Neuronal stem cell (in vitro differentiated cells): ENCODE data around the gene SHROOM3.

Source experiments
- DNase-seq: peaks from one replicate; pipeline ENCODE4 v3.0.0-alpha.2; 2013; ENCODE audit warnings: low spot score
- H2AFZ ChIP-seq: one replicate; pipeline ENCODE4 v1.6.1; 2013; ENCODE audit warnings: mild to moderate bottlenecking, low read length, inconsistent platforms
- H2AK5ac ChIP-seq: 2 replicates; pipeline ENCODE4 v1.6.1; 2013; ENCODE audit warnings: low read depth, mild to moderate bottlenecking, inconsistent platforms, low read length, moderate library complexity, mixed read lengths
- H2BK120ac ChIP-seq: 2 replicates; pipeline ENCODE4 v1.6.1; 2013; ENCODE audit warnings: low read depth, mild to moderate bottlenecking, inconsistent platforms, low read length, moderate library complexity, mixed read lengths
- H2BK12ac ChIP-seq: one replicate; pipeline ENCODE4 v1.6.1; 2013; ENCODE audit warnings: low read length, inconsistent platforms
- H2BK15ac ChIP-seq: 2 replicates; pipeline ENCODE4 v1.6.1; 2013; ENCODE audit warnings: mild to moderate bottlenecking, low read length, inconsistent platforms, mixed read lengths
- H2BK5ac ChIP-seq: one replicate; pipeline ENCODE4 v1.6.1; 2013; ENCODE audit warnings: inconsistent platforms, mild to moderate bottlenecking, low read length, moderate library complexity
- H3K14ac ChIP-seq: one replicate; pipeline ENCODE4 v1.6.1; 2013; ENCODE audit warnings: low read length, inconsistent platforms
- H3K18ac ChIP-seq: 2 replicates; pipeline ENCODE4 v1.6.1; 2013; ENCODE audit warnings: low read length, inconsistent platforms
- H3K23ac ChIP-seq: 2 replicates; pipeline ENCODE4 v1.6.1; 2013; ENCODE audit warnings: low read depth, mild to moderate bottlenecking, mixed read lengths, low read length, inconsistent platforms; ENCODE audit not compliant: poor library complexity
- H3K27ac ChIP-seq: replicated peaks from 3 replicates; pipeline ENCODE4 v1.5.1; 2013; ENCODE audit warnings: low read length, inconsistent platforms
- H3K27me3 ChIP-seq, 3 experiments: 2 replicates each; pipeline ENCODE4 v1.6.1; 2013; ENCODE audit warnings: low read length in 3 of 3, mild to moderate bottlenecking in 2 of 3, inconsistent platforms in 1 of 3, low read depth in 1 of 3, mixed read lengths in 1 of 3, moderate library complexity in 1 of 3; ENCODE audit not compliant: control insufficient read depth in 3 of 3, insufficient read depth in 3 of 3
- H3K36me3 ChIP-seq, 2 donors: replicated peaks in 1 of 2; 2 replicates each; pipeline ENCODE4 v1.6.1; 2013; ENCODE audit warnings: low read length in 2 of 2; ENCODE audit not compliant: control insufficient read depth in 2 of 2, insufficient read depth in 2 of 2
- H3K4ac ChIP-seq: 2 replicates; pipeline ENCODE4 v1.6.1; 2013; ENCODE audit warnings: inconsistent platforms, mild to moderate bottlenecking, low read length, moderate library complexity
- H3K4me1 ChIP-seq, 2 donors: 1 replicate in 1 of 2; 2 replicates in 1 of 2; pipeline ENCODE4 v1.6.1; 2013; ENCODE audit warnings: low read length in 2 of 2, low read depth in 1 of 2; ENCODE audit not compliant: control insufficient read depth in 2 of 2, insufficient read depth in 1 of 2
- H3K4me2 ChIP-seq: one replicate; pipeline ENCODE4 v1.6.1; 2013; ENCODE audit warnings: mild to moderate bottlenecking, low read length, inconsistent platforms; ENCODE audit not compliant: insufficient read depth, poor library complexity, severe bottlenecking
- H3K4me3 ChIP-seq, 2 donors: 2 replicates each; pipeline ENCODE4 v1.5.1; 2013; ENCODE audit warnings: low read length in 2 of 2, mild to moderate bottlenecking in 2 of 2, inconsistent platforms in 1 of 2, moderate library complexity in 1 of 2
- H3K79me1 ChIP-seq: one replicate; pipeline ENCODE4 v1.6.1; 2013; ENCODE audit warnings: low read depth, mild to moderate bottlenecking, inconsistent platforms, low read length, moderate library complexity
- H3K9ac ChIP-seq: one replicate; pipeline ENCODE4 v1.6.1; 2013; ENCODE audit warnings: mild to moderate bottlenecking, low read depth, low read length, inconsistent platforms; ENCODE audit not compliant: poor library complexity
- H3K9me3 ChIP-seq, 2 donors: replicated peaks in 1 of 2; 2 replicates each; pipeline versions ENCODE3 to v1.6.1; 2013; ENCODE audit warnings: low read length in 2 of 2, mild to moderate bottlenecking in 2 of 2, inconsistent platforms in 1 of 2, low read depth in 1 of 2, mixed read lengths in 1 of 2, moderate library complexity in 1 of 2; ENCODE audit not compliant: control insufficient read depth in 2 of 2, insufficient read depth in 1 of 2
- H4K8ac ChIP-seq: one replicate; pipeline ENCODE4 v1.6.1; 2013; ENCODE audit warnings: low read depth, mild to moderate bottlenecking, inconsistent platforms, low read length, moderate library complexity
- H4K91ac ChIP-seq: one replicate; pipeline ENCODE4 v1.6.1; 2013; ENCODE audit warnings: low read length, low read depth, mild to moderate bottlenecking, inconsistent platforms; ENCODE audit not compliant: poor library complexity
- WGBS, 2 donors: extraction: QIAGEN DNeasy Blood & Tissue Kit; methylation state at CpG; one replicate each; pipeline ENCODE4 v1.1.7; 2013; ENCODE audit warnings: missing lambda C conversion rate in 2 of 2, mixed read lengths in 1 of 2; ENCODE audit not compliant: insufficient read length in 2 of 2, insufficient replicate concordance in 1 of 2; ENCODE audit errors: extremely low coverage in 2 of 2; 5-methylcytosine and 5-hydroxymethylcytosine counted together

Gene SHROOM3

GRCh38 chr4:76757418-76757939 lies 322.4 kb downstream of the SHROOM3 start:
- H3K4me1 ChIP-seq: no peaks in the 10 kb centered on the region
- H2BK5ac ChIP-seq: no peak overlapping the region
- H3K23ac ChIP-seq: no peak overlapping the region
- no peak for DNase-seq
- no peak overlapping the region for H3K4ac ChIP-seq
- no peaks in the 10 kb centered on the region for H3K27me3 ChIP-seq
- H2AFZ ChIP-seq: no peak overlapping the region
- no peak overlapping the region for H3K4me3 ChIP-seq
- H2AK5ac ChIP-seq: no peak overlapping the region
- H3K4me2 ChIP-seq: no peak overlapping the region
- no peak overlapping the region for H4K91ac ChIP-seq
- no peak overlapping the region for H2BK120ac ChIP-seq
- H2BK15ac ChIP-seq: no peak overlapping the region
- no peak overlapping the region for H2BK12ac ChIP-seq
- peaks cover 2% of the 10 kb centered on the region for H3K79me1 ChIP-seq
- WGBS, 2 donors: no CpG with 5 or more reads among the region's 9 CpGs
- H3K36me3 ChIP-seq: peaks cover 45 to 100% of the 10 kb centered on the region in 2 donors
- H4K8ac ChIP-seq: no peak overlapping the region
- no peak overlapping the region for H3K18ac ChIP-seq
- H3K9me3 ChIP-seq: peaks cover 0 to 10% of the 10 kb centered on the region in 2 donors
- no peak overlapping the region for H3K27ac ChIP-seq
- no peak overlapping the region for H3K9ac ChIP-seq
- H3K14ac ChIP-seq: no peak overlapping the region

DNA sequence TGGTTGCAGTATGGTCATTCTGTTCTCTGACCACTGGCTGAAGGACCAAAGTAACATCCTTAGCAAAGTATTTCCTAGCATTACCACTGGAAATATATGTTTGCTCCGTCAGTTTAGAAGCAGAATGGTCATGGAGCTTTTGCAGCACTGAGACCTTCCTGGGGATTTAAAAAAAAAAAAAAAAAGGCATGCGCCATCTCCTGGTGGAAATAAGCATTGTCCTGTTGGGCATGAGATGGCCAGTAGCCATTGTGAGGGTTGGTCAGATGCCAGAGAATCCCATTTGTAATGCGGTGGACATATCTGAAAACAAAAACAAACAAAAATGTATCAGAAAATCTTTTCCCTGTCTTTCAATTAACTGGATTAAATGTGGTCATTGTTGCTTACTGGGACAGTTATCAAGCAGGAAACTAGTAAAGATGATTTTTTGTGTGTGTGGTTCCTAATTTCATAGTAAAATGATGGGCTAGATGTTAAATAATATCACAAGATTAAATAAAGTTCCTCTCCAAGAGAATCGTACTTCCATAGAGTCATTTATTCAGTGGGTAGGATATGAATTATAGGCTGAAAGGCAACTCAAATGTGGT lies 323.4 kb downstream of the SHROOM3 start:
- Histone ChIP-seq H2BK120ac (no peak overlapping the region), H3K79me1 (peaks cover 2% of the 10 kb centered on the region), H3K14ac (no peak overlapping the region), H3K23ac (no peak overlapping the region), H3K4me3 (no peak overlapping the region), H2BK5ac (no peak overlapping the region), H3K4ac (no peak overlapping the region), H2AK5ac (no peak overlapping the region), H3K36me3 (peaks cover 42 to 99% of the 10 kb centered on the region in 2 donors), H4K8ac (no peak overlapping the region), H3K4me2 (no peak overlapping the region), H2AFZ (no peak overlapping the region), H3K9me3 (peaks cover 0 to 15% of the 10 kb centered on the region in 2 donors), H2BK12ac (no peak overlapping the region), H3K18ac (no peak overlapping the region), H3K4me1 (no peaks in the 10 kb centered on the region), H3K27me3 (no peaks in the 10 kb centered on the region), H4K91ac (no peak overlapping the region), H3K27ac (no peak overlapping the region), H3K9ac (no peak overlapping the region), H2BK15ac (no peak overlapping the region)
- WGBS, 2 donors: no CpG with 5 or more reads among the region's 4 CpGs
- DNase-seq: peak; percentile 49

- H3K36me3 ChIP-seq: peaks cover 42 to 97% of the 10 kb centered on the region in 2 donors
- no peaks in the 10 kb centered on the region for H3K27me3 ChIP-seq
- no peak overlapping the region for H2AFZ ChIP-seq
- no CpG with 5 or more reads among the region's 3 CpGs for WGBS, 2 donors
- no peak overlapping the region for H4K8ac ChIP-seq
- no peak for DNase-seq
- H3K18ac ChIP-seq: no peak overlapping the region
- no peak overlapping the region for H3K27ac ChIP-seq
- no peak overlapping the region for H3K4ac ChIP-seq
- H3K9me3 ChIP-seq: peaks cover 0 to 15% of the 10 kb centered on the region in 2 donors
- no peak overlapping the region for H3K14ac ChIP-seq
- H3K9ac ChIP-seq: no peak overlapping the region
- no peak overlapping the region for H3K4me3 ChIP-seq
- H2AK5ac ChIP-seq: no peak overlapping the region
- peaks cover 0 to 3% of the 10 kb centered on the region in 2 donors for H3K4me1 ChIP-seq
- no peak overlapping the region for H2BK5ac ChIP-seq
- H3K23ac ChIP-seq: no peak overlapping the region
- no peak overlapping the region for H2BK12ac ChIP-seq
- H2BK120ac ChIP-seq: no peak overlapping the region
- no peak overlapping the region for H4K91ac ChIP-seq
- H2BK15ac ChIP-seq: no peak overlapping the region
- H3K79me1 ChIP-seq: peaks cover 2% of the 10 kb centered on the region
- no peak overlapping the region for H3K4me2 ChIP-seq
Observed at GRCh38 chr4:76758996-76759395, 324.0 kb downstream of the SHROOM3 start.

GRCh38 chr4:76760193-76760592 lies 325.2 kb downstream of the SHROOM3 start:
- H4K8ac ChIP-seq: no peak overlapping the region
- no peak overlapping the region for H3K23ac ChIP-seq
- no peak overlapping the region for H3K9ac ChIP-seq
- H3K9me3 ChIP-seq: peaks cover 0 to 15% of the 10 kb centered on the region in 2 donors
- H2BK5ac ChIP-seq: no peak overlapping the region
- no peak overlapping the region for H4K91ac ChIP-seq
- H3K27ac ChIP-seq: no peak overlapping the region
- H2BK15ac ChIP-seq: no peak overlapping the region
- no peak overlapping the region for H2AFZ ChIP-seq
- H2BK120ac ChIP-seq: no peak overlapping the region
- H2AK5ac ChIP-seq: no peak overlapping the region
- H3K4ac ChIP-seq: no peak overlapping the region
- no peak overlapping the region for H3K14ac ChIP-seq
- H3K18ac ChIP-seq: no peak overlapping the region
- no peaks in the 10 kb centered on the region for H3K27me3 ChIP-seq
- no peak for DNase-seq
- no CpG with 5 or more reads among the region's 3 CpGs for WGBS, 2 donors
- no peak overlapping the region for H3K4me3 ChIP-seq
- H3K36me3 ChIP-seq: peaks cover 31 to 97% of the 10 kb centered on the region in 2 donors
- H3K79me1 ChIP-seq: no peaks in the 10 kb centered on the region
- H3K4me2 ChIP-seq: no peak overlapping the region
- peaks cover 0 to 8% of the 10 kb centered on the region in 2 donors for H3K4me1 ChIP-seq
- no peak overlapping the region for H2BK12ac ChIP-seq
